ENCODE data around the gene IGLON5. TPM values are rescaled to one million over a fixed set of nuclear protein-coding genes. Genes with fewer than 3 reads are reported as not detected.

The IGLON5 gene
- total RNA-seq, 1 donor from 2014 or later: 44.8 TPM

DNA sequence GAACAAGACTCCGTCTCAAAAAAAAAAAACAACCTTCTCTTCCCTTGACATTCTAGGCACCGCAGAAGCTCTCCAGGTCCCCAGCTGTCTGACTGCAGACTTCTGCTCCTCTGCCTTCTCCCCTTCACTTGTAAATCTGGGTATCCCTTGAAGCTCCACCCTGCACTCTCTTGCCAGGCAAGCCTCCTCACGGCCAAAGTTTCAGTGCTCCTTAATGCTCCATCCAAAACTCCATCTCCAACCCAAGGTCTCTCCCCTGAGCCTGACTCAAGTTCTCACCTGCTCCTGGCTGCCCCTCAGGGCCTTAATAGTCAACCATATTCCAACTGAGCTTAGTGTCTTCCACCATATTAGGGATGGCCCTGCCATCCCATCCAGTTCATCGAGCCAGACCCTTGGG, 58.8 kb downstream of the IGLON5 start:
- Mint-ChIP-seq H3K9me3 (ENCODE audit: low read depth) (no peaks in the 10 kb centered on the region), H3K4me1 (ENCODE audit: low read depth) (peaks cover 12% of the 10 kb centered on the region), H3K36me3 (ENCODE audit: insufficient read depth) (no peaks in the 10 kb centered on the region), H3K27ac (peak overlapping the region; percentile 57), H3K27me3 (peaks cover 20% of the 10 kb centered on the region), H3K4me3 (ENCODE audit: low read depth) (peak overlapping the region; percentile 45)
- TF ChIP-seq, protein P1, sequence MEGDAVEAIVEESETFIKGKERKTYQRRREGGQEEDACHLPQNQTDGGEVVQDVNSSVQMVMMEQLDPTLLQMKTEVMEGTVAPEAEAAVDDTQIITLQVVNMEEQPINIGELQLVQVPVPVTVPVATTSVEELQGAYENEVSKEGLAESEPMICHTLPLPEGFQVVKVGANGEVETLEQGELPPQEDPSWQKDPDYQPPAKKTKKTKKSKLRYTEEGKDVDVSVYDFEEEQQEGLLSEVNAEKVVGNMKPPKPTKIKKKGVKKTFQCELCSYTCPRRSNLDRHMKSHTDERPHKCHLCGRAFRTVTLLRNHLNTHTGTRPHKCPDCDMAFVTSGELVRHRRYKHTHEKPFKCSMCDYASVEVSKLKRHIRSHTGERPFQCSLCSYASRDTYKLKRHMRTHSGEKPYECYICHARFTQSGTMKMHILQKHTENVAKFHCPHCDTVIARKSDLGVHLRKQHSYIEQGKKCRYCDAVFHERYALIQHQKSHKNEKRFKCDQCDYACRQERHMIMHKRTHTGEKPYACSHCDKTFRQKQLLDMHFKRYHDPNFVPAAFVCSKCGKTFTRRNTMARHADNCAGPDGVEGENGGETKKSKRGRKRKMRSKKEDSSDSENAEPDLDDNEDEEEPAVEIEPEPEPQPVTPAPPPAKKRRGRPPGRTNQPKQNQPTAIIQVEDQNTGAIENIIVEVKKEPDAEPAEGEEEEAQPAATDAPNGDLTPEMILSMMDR (IDR thresholded peaks at IDR 0.05; ENCODE audit: unreplicated experiment): no peak
- DNase-seq (ENCODE audit: low spot score, unreplicated experiment): no peak

GRCh38 chr19:51371186-51371690, 59.8 kb downstream of the IGLON5 start:
- no peak for DNase-seq (ENCODE audit: low spot score, unreplicated experiment)
- TF ChIP-seq, protein P1 (IDR thresholded peaks at IDR 0.05; ENCODE audit: unreplicated experiment): no peak
- no peak overlapping the region for H3K4me3 Mint-ChIP-seq (ENCODE audit: low read depth)
- no peaks in the 10 kb centered on the region for H3K9me3 Mint-ChIP-seq (ENCODE audit: low read depth)
- no peak overlapping the region for H3K27ac Mint-ChIP-seq
- peaks cover 20% of the 10 kb centered on the region for H3K27me3 Mint-ChIP-seq
- peaks cover 5% of the 10 kb centered on the region for H3K4me1 Mint-ChIP-seq (ENCODE audit: low read depth)
- H3K36me3 Mint-ChIP-seq (ENCODE audit: insufficient read depth): no peaks in the 10 kb centered on the region

DNA sequence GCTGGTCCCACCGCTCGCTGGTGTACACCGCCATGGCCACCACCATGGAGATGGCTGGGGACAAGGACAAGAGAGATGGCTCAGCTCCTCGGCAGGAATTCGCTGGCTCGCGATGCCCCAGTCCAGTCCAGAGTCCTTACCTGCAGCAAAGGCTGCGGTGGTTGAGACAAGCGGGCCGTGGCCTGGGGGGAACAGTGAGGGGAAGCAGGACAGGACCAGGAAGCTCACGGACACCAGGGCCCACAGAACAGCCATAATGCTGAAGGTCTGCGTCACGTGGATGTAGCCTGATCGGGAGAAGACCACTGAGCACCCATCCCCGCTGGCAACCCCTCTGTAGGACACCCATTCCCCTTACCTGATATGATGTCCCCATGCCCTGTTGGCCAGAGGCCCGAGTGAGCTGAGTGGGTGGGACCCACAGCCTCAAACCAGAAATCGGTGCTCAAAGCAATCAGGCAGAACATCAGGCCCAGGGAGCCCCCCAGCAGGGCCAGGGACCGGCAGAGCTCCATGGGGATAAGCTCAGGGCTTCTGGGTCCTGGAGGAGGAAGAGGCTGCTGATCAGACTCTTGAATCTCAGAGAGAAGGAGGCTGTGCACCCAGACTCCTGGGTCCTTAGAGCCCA, 60.7 kb downstream of the IGLON5 start:
- H3K4me1 Mint-ChIP-seq (ENCODE audit: low read depth): peaks cover 3% of the 10 kb centered on the region
- no peak overlapping the region for H3K27ac Mint-ChIP-seq
- H3K9me3 Mint-ChIP-seq (ENCODE audit: low read depth): no peaks in the 10 kb centered on the region
- peaks cover 20% of the 10 kb centered on the region for H3K27me3 Mint-ChIP-seq
- no peak for DNase-seq (ENCODE audit: low spot score, unreplicated experiment)
- TF ChIP-seq, protein P1 (IDR thresholded peaks at IDR 0.05; ENCODE audit: unreplicated experiment): no peak
- H3K36me3 Mint-ChIP-seq (ENCODE audit: insufficient read depth): no peaks in the 10 kb centered on the region
- H3K4me3 Mint-ChIP-seq (ENCODE audit: low read depth): no peak overlapping the region

GRCh38 chr19:51372649-51373504, 61.4 kb downstream of the IGLON5 start, which contains the start of gene NKG7:
NKG7 (minus strand) TSS chr19:51372654; CDS start chr19:51372535, 119 bp downstream.
- peaks cover 3% of the 10 kb centered on the region for H3K4me1 Mint-ChIP-seq (ENCODE audit: low read depth)
- DNase-seq (ENCODE audit: low spot score, unreplicated experiment): no peak
- no peaks in the 10 kb centered on the region for H3K36me3 Mint-ChIP-seq (ENCODE audit: insufficient read depth)
- TF ChIP-seq, protein P1 (IDR thresholded peaks at IDR 0.05; ENCODE audit: unreplicated experiment): no peak
- no peak within 1 kb of the TSS for H3K4me3 Mint-ChIP-seq (ENCODE audit: low read depth)
- peaks cover 20% of the 10 kb centered on the region for H3K27me3 Mint-ChIP-seq
- no peaks in the 10 kb centered on the region for H3K9me3 Mint-ChIP-seq (ENCODE audit: low read depth)
- peak within 1 kb of the TSS; percentile 49 for H3K27ac Mint-ChIP-seq

DNA sequence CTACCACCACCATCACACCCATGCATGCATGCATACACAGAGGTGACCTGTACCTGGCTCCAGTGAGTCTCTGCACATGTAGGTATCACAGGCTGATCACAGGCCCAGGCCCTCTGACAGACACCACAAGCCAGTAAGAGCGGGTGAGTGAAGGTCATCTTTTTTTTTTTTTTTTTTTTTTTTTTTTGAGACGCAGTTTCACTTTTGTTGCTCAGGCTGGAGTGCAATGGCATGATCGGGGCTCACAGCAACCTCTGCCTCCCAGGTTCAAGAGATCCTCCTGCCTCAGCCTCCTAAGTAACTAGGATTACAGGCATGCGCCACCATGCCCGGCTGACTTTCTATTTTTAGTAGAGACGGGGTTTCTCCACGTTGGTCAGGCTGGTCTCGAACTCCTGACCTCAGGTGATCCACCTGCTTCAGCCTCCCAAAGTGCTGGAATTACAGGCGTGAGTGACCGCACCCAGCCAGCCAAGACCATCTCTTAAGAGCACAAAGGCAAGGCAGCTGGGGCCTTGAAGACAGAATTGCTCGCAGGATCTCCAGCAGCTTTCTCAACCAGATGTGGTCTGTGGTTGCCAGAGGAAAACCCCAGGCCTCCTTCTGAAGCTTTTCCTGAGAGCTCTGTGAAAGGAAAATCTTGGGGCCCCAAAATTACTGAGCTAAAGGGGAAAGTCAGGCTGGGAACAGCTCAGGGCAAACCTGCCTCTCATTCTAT, 64.2 kb downstream of the IGLON5 start:
- H3K27me3 Mint-ChIP-seq: peaks cover 14% of the 10 kb centered on the region
- H3K36me3 Mint-ChIP-seq (ENCODE audit: insufficient read depth): no peaks in the 10 kb centered on the region

More for the DNA sequence above, 64.2 kb downstream of the IGLON5 start:
- H3K9me3 Mint-ChIP-seq (ENCODE audit: low read depth): no peaks in the 10 kb centered on the region
- no peaks in the 10 kb centered on the region for H3K4me1 Mint-ChIP-seq (ENCODE audit: low read depth)
- H3K27ac Mint-ChIP-seq: no peak overlapping the region
- no peak for DNase-seq (ENCODE audit: low spot score, unreplicated experiment)
- TF ChIP-seq, protein P1 (IDR thresholded peaks at IDR 0.05; ENCODE audit: unreplicated experiment): no peak
- H3K4me3 Mint-ChIP-seq (ENCODE audit: low read depth): no peak overlapping the region
